8988T (cell line): Measurements from ENCODE around the gene LFNG.

Experiments used
- DNase-seq: peaks from one replicate; pipeline ENCODE4 v3.0.0; 2011

The LFNG gene

DNA sequence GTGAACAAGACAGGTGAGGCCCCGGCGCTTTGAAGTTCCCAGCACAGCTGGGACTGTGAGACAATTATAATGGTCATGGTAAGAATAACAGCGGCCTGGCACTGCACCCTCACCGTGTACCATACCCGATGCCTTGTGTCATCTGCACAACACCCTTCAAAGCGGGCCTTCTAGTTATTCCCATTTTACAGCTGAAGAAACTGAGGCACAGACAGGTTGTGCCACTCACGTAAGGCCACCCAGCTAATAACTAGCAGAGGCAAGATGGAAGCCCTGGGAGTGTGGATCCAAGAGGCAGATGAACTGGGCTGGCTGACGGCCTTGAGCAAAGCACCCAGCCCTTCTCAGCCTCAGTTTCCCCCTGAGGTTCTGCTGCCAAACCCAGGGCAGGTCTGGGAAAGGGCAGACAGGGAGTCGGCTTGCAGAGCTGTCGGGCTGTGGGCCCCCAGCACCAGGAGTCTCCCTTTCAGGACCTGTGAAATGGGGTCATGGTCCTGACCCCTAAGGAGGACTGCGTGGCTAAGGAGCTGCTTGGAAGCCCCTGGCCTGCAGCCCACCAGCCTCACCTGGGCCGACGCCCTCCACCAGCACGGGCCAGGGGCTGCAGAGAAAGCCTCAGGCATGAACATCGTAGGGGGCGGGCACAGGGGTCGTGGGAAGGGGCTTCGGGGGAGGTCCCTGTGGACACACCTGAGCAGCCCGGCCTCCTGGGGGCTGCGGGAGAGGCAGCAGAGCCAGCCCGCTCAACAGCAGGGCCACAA is 15.3 kb upstream of the LFNG start:
- DNase-seq, result no peak

DNA sequence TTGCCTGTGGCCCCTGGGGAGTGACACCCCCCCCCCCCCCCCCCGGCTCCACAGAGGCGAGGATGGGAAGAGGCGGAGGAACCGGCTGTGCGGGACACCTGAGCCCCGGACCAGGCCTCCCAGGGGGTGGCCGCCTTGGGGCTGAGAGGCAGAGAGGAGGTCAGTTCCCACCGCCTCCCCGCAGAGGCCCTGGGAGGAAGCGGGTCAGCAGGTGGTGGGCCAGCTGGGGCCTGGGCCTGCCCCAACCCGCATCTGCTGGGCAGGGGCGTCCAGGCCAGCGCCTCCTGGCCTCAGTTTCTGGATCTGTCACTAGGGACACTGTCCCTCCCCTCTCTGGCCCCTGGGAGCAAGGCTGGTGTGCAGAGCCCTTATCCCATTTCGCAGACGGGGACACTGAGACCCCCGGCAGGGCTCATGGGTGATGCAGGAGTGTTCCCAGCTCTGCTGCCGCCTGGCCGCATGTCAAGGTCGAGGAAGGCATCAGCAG is 14.6 kb upstream of the LFNG start:
- no peak for DNase-seq

DNA sequence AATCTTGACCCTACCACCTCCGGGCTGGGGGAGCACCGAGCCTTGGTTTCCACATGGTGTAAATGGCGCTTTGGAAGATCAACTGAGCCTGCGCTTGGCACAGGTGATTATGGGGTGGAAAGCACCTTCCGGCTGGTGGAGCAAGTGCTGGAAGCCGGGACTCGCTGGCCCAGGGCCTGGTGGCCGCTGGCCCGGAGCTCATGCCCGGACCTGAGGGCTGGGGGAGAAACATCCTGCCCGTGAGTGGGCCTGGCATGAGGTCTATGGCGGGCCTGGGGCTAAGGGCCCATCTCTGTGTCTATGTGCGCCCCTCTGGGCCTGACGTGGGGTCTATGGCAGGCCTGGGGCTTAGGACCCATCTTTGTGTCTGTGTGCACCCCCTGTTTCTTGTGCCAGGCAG is 14.2 kb upstream of the LFNG start:
- DNase-seq, result no peak

DNA sequence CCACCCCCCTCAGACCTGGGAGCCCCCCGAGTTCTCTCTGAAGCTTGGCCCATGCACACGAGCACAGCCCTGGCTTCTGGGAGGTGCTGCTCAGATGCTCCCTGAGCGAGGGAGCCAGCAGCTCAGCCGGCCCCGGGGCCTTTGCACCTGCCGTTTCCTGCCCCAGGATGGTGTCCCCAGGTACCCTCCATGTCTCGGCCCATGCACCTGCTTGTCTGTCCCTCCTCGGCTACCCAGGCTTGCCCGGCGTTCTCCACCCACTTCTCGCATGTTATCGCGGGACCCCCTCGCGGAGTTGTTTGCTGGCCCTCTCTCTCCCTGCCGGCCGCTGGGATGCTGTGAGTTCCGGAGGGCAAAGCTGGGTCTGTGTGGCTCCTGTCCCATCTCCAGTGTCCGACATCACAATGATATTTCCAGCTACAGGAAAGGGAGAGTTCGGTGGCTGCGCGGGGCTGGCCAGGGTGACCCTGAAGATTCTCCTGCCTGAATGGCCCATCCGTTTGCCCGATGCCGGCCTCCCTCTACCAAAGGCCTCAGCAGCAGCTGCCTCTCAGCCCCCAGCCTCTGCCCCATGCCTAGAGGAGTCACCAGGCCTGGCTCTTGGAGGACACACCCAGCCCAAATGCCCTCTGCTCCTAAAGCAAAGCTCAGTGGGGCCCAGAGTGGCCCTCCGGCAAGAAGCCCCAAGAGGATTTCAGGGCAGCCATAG is 12.2 kb upstream of the LFNG start:
- DNase-seq, result no peak

DNA sequence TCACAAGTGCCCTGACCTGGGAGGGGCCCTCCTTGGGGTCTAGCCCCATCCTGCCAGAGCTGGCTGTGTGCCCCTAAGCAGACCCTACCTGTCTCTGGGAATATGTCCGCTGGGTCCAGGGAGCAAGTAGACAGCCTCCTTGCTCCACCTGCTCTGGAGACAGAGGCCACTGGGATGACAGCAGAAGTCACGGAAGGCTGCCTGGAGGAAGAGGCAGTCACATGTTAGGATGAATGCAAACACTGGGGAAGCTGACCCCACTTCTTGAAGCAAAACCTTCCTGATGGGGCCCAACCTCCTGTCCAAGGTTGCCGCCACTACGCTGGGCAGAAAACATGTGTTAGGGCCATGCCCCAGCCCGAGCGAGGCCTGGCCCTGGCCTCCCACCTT is 11.7 kb upstream of the LFNG start:
- DNase-seq, result no peak

DNA sequence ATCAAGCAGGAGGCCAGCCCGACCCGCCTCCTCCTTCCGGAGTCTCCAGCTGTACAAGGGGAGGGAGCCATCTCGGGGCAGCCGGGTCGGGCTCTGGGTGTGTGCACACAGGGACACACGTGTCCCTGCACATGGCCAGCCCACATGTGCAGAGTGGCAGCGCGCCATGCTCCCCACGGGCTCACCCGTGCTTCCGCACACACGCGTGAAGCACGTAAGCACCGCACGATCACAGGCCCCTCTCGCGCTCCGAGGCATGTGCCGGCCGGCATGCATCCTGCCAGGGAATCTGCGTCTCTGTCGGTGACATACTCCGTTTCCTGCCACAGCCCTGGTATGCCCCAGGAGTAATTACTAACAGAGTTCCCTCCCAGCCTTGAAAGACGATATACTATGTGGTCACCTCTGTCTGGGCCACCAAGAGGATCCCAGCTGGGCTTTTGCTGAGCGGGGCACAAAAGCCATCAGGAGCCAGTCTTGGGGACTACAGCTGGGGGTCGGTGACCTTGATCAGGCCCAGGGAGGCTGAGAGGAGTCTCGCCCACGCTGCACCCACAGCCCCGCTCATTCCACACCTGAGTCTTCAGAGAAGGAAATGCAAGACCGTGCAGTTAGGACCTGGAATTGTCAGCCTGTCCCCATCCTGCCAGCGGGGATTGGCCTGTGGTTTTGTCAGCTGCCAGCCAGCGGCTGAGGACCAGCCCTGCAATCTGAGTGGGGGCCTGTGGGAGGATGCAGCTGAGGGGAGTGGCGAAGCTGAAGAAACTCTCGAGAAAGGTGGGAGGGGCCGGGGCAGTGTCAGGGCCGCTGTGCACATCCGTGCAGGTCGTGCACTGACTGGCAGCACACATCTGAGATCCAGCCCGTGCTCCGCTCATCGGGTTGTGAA is 11.0 kb upstream of the LFNG start:
- no peak for DNase-seq

DNA sequence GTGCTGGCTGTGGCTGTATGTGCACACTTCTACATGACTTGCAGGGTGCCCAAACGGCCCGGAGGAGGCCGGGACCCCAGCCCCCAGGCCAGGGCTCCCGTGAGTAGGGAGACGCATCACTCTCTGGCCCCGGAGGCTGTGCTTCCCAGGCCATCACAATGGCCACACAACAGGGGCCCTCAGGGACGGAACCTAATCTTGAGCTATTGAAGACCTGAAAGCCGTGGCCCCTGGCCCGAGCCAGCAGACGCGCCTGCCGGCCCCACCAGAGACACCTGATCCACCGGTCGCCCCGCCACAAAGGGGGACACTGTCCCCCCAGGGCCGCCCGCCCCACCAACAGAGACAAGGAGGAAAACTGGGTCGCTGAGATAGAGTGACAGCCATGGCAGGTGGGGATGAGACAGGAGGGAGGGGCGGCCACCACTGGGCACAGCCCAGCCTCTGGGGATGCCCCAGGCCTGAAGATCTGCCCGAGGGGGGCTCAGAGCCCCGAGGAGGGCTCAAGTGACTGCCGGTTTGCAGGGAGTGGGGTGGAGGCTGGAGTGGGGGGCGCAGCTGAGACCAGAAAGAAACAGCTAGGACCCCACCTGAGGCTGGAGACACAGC is 10.2 kb upstream of the LFNG start:
- no peak for DNase-seq

DNA sequence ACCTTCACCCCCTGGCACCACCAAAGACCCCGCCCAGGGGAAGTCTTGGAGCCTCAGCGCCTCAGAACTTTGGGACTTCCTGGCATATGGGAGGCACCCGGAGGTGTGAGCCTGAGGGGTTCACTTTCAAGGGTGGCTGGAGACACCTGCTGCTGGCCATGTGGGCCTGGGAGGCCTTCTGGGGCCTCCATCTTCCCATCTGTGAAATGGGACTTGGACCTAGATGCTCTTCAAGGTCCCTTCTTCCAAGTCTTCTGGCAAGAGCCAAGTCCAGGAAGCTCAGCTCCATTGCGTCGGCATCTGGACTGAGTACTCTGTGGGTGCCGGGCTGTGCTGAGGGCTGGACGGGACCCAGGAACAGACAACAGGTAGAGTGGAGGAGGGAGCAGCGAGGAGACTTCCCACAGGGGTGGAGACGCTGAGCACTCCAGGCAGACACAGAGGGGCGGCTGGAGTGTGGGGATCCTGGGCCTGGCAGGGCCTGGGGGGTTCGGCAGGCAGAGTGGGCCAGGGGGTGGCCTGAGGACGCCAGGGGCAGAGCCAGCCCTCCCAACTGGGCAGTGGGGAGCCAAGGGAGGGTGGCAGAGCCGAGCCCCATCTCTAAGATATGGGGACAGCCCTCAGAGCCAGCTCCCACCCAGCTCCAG is 9.3 kb upstream of the LFNG start:
- DNase-seq, result no peak

DNA sequence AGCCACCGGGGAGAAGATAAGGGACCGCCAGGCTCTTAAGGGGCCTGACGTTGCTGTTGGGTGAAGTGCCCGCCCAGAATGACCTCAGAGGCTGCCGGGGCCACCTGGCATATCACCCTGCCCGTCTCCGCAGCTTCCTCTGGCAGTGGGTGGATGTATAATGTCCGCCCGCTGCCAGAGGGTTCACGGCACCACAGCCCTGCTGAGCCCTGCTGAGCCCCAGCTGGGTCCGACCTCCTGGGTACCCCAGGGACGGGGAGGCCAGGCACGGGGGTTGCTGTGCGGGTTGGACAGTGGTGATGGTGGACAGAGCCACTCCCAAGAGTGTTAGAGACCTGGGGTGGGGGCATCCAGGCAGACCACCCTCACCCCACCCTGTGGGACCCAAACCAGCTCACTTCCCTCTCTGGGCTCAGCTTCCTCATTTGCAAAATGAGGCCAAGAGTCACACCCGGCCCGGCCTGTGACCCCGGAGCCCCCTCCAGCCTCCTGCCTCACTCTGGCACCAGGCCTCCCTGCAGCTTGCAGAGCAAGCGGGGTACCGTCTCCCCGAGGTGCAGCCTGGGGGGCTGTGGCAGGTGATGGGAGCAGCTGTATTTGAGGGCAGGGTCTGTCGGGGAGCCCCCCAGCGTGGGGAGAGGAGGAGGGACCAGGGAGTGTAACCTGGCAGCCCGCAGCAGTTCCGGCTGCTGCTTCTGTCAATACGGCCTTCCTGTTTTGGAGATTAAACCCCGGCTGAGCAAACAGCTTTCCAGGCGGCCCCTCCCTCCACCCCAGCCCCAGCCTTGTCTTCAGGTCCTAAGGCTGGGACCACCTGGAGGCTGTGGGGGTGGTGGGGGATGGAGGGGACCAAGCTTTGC is 8.4 kb upstream of the LFNG start:
- no peak for DNase-seq

DNA sequence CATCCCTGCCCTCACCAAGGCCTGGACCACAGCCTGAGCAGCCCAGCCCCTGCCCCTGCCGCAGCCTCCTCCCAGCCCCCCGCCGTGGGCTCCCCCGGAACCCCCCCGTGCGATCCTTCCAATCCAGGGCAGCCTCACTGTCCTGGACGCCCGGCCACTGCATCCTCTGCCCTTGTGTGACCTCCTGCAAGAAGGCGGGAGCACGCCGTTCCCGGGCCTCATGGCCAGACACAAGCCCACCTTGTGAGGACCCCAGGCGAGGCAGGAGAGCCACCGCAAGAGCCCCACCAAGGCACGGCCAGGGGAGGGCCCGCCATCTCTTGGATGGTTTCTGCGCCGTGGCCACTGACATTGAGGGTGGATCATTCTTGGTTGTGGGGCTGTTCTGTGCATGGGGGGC is 7.8 kb upstream of the LFNG start:
- DNase-seq, result no peak

DNA sequence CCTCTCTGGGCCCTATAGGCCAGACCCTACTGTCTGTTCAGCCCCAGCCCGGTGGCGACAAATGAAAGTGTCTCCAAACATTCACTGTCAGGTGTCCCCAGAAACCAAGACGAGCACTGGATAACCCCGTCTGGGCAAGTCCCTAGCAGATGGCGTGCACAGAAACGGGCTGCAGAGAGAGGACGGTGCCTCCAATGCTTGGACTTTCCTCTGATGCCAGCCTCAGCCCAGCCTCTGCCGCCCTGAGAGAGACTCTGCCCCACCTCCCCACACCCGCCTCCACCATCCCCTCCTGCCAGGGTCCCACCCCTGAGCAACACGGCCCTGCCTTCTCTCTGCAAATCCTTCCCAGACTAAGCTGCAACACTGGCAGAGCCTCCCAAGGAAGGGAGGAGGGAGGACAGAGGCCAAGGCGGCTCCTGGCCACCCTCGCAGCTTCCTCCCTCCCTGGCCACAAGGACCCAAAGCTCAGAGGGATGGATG is 7.4 kb upstream of the LFNG start:
- no peak for DNase-seq

DNA sequence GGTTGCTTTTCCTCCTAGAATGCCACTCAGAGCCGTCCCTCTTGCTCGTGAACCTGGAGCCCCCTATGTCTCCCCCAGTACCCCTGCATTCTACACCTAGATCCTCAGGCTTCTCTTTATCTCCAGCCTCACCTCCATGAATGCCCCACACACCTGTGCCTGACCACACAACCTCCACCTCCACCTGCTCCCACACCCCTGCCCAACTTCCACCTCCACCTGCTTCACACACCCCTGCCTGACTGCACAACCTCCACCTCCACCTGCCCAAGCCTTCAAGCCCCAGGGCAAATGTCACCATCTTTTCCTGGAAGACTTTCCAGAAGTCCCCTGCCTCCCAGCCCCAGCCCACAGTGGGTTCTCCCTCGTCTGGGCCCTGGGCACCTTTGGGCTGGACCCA is 6.9 kb upstream of the LFNG start:
- DNase-seq, result no peak

DNA sequence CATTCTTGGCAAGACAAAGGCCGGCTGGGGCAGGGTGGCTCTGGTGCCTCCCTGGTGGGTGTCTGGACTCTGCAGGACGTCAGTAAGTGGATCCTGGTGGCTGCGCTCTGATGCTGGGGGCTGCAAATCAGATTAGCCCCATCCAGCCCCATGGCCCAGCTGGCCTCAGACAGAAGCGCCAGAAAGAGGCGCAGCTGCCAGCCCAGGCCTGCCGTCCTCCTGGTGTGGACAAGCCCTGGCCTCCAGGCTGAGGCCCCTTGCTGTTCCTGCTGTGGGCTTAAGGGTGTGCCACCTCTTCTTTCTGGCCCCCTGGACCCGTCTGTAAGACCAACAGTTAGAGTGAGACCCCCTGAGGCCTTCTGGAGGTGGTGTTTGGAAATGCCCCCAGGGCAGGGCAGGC is 5.9 kb upstream of the LFNG start:
- DNase-seq, result no peak

DNA sequence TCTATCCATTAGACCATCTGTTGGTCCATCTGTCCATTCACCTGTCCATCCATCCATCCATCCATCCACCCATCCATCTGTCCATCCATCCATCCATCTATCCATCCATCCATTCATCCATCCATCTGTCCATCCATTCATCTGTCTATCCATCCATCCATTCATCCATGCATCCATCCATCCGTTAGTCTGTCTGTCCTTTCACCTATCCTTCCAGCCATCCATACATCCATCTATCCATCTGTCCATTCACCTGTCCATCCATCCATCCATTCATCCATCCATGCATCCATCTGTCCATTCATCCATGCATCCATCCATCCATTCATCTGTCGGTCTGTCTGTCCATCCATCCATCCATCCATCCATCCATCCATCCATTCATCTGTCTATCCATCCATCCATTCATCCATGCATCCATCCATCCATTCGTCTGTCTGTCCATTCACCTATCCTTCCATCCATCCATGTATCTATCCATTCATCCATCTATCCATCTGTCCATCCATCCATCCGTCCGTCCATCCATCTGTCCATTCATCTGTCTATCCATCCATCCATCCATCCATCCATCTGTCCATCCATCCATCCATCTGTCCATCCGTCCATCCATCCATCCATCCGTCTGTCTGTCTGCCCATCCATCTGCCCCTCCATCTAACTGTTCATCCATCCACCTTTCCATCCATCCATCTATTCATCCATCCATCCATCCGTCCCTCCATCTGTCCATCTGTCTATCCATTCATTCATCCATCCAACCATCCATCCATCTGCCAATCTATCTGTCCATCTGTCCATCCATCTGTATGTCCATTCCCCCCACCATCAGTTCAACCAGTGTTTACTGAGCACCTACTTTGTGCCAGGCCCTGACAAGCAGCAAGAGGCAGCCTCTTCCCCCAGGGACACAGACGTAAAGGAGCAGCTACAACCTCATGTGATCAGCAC is 4.8 kb upstream of the LFNG start:
- DNase-seq, result no peak

DNA sequence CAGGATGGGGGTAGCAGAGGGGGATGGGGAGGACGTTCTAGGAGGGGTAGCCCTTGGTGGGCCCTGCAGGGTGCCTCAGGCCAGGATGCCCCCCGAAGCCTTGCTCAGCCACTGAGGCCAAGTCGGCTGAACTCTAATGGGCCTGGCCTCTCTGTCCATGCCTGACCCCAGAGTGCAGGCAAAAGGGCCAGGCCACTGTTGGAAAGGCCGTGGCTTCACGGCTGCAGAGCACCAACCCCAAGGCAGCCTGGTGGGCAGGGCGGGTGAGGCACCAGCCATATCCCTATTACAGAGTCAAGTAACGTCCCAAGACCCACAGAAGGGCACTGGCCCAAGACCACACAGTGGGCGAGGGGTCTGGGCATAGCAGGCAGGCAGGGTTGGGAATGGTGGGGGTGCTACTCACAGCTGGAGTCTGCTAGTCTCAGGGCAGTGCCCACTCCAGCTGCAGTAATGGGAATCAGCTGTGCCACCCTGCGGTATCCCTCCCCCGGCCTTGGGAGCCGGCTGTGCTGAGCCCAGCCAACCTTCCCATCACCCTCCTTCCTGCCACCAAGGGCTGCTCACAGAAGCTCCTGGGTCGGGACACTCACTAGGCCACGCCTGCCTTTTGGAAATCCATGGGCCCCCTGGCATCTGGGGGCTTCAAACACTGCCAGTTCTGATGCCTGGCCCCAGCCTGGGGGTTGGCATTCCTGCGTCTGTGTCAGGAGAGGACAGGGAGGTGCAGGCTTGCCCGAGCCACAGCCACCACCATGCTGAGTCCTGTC is 4.0 kb upstream of the LFNG start:
- no peak for DNase-seq

DNA sequence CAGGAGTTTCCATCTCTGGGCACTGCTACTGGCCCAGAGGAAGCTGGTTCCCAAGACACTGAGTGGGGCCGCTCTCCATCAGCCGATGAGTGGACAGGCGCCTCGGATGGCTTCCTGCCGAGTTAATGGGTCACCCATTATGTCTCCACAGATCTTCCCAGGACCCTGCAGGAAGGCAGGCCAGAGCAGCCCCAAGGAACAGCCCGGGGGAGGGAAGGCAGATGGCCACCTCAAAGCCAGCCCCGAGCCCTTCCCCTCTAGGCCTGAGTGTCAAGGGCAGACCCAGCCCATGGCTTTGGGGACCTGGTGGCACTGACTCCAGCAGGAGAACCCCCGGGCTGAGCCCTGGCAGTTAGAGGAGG is 3.4 kb upstream of the LFNG start:
- no peak for DNase-seq

DNA sequence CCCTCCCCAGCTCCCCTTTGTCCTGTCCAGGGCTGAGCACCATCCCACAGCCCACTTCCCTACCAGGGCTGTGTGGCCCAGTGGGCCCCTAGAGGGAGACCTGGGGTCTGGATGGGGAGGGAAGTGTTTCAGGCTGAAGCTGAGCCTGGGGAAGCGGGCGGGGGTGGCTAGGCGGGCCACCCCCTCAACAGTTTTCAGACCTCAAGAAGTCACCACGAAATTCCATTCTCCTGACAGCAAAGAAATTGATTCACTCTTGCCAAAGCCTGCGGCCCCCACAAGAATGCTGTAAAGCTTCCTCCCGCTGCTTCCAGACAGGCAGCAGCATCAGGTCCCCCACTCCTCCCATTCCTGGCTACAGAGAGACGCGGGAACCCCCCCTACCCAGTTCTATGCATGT is 2.5 kb upstream of the LFNG start:
- peak; percentile 76 for DNase-seq

DNA sequence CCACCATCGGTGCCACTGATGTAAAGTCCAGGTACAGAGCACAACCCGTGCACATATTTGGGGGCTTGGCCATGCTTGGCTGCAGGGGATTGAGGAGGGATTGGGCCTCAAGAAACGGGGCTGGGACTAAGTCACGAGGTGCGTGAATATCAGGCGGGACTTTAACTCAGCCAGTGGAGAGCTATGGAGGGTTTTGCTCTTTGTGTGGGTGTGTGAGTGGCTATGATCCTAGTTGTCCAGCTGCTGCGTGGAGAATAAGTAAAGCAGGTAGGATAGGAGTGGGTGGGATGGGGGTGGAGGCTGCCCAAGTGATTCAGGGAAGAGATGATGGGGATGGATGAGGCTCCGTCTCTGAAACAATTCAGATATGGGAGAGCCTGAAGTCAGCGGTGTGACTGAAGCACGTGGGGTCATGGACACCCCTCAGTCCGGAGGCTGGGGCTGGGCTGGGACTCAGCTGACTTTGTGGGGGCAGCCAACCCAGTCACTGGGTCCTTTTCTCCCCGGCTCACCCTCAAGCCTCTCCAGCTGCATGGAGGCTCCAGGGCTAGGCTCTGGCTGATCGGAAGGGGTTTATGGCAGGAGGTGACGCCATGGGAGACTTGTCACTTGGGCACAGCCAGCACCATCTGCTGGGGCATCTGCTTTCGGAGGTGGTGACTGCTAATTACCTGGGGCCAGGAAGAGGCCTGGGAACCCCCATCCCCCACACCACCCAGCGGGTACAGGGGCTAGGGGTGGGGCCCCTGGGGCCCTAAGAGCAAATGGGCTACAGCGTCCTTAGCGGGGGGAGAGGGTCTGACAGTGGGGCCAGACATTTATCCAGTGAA is 1.7 kb upstream of the LFNG start:
- no peak for DNase-seq

DNA sequence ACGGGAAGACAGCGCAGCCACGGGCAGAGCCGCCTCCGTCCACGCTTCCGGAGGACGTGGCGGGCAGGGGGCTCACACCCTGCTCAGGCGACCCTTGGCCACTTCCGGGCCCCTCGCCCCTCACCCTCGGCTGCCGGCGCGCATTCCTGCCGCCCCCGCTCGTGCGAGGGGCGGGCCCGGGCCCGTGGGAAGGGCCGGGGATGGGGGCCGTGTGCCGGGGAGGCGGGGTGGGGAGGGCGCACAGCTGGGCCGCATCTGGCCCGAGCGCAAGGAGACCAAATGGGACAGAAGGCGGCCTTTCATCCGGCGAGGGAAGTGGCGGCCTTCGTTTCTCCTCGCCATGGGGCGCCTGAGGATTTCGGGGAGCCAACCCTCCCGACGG is 846 bp upstream of the LFNG start:
- no peak for DNase-seq
